ENCODE results near the gene PTPN13.

Gene PTPN13

DNA sequence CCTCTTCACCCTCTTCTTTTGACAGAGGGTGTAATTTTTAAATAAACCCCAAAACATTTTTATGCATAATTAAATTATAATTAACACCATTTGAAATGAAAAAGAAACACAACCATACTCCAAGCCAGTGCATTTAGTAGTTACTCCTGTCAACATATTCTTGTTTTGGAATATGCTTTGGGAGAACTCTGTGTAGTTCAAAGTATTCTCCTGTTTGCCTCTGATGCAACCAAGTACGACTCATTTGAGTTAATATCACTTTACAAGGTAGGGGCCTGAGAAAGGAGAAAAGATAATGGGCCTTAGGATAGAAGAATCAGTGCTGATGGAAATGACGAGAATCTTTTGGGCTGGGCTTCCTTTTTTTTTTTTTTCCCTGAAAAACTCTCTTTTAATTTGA is 2.7 kb downstream of the PTPN13 start:
- Histone ChIP-seq H4K20me1 (ENCODE audit: insufficient read depth, low read length, poor library complexity, severe bottlenecking) (no peaks in the 10 kb centered on the region), H3K79me2 (ENCODE audit: insufficient read depth, low read length) (no peaks in the 10 kb centered on the region), H3K4me3 (ENCODE audit: low read length, poor library complexity, severe bottlenecking) (no peak overlapping the region), H3K9me3 (ENCODE audit: insufficient read depth, low read depth, low read length) (no peaks in the 10 kb centered on the region), H3K4me2 (ENCODE audit: low read depth, low read length, poor library complexity, severe bottlenecking) (no peak overlapping the region), H3K4me1 (ENCODE audit: insufficient read depth, low read length, poor library complexity, severe bottlenecking) (no peaks in the 10 kb centered on the region), H3F3A (ENCODE audit: low read depth) (no peaks in the 10 kb centered on the region), H2AFZ (ENCODE audit: low read length) (no peak overlapping the region), H3K36me3 (ENCODE audit: insufficient read depth, low read length) (no peaks in the 10 kb centered on the region), H3K9ac (ENCODE audit: low read depth, low read length, poor library complexity, severe bottlenecking) (no peak overlapping the region), H3K9me2 (replicated peaks; ENCODE audit: low read depth, low read length) (no peaks in the 10 kb centered on the region), H3K27me3 (ENCODE audit: insufficient read depth, low read length, poor library complexity, severe bottlenecking) (no peaks in the 10 kb centered on the region)
- no peak for TF ChIP-seq EZH2phosphoT487 (IDR thresholded peaks at IDR 0.05; ENCODE audit: borderline replicate concordance)
- TF ChIP-seq, protein P1, sequence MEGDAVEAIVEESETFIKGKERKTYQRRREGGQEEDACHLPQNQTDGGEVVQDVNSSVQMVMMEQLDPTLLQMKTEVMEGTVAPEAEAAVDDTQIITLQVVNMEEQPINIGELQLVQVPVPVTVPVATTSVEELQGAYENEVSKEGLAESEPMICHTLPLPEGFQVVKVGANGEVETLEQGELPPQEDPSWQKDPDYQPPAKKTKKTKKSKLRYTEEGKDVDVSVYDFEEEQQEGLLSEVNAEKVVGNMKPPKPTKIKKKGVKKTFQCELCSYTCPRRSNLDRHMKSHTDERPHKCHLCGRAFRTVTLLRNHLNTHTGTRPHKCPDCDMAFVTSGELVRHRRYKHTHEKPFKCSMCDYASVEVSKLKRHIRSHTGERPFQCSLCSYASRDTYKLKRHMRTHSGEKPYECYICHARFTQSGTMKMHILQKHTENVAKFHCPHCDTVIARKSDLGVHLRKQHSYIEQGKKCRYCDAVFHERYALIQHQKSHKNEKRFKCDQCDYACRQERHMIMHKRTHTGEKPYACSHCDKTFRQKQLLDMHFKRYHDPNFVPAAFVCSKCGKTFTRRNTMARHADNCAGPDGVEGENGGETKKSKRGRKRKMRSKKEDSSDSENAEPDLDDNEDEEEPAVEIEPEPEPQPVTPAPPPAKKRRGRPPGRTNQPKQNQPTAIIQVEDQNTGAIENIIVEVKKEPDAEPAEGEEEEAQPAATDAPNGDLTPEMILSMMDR (conservative IDR thresholded peaks at IDR 0.05; ENCODE audit: low read length): no peak

DNA sequence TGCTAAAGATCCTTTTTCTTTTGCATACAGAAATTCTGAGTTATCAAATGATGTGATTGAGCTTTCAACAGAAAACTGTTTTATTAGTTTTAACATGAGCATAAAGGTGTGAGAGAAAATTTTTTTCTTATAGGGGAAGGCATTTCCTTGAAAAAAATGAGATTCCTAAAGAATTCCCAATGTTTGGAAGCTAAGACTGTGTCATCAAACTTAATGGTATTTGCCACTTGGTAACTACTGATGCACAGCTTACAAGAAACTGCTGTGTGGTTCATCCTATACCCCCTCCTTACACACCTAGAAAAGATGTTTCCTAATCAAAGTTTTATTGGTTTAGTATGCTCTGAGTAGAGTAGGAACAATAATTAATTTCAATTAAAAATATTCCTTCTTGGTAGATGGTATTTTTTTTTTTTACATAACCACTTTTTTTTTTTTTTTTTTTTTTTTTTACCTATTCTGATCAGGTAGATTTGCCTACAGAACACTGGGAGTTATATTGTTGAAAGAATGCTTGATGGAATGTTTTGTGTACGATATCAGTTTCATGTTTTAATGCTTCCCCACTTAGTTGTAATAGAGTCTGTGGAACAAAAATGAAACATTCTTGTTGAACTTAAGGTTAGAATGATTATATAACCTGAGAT is 6.0 kb downstream of the PTPN13 start:
- Histone ChIP-seq H2AFZ (ENCODE audit: low read length) (no peak overlapping the region), H3K9ac (ENCODE audit: low read depth, low read length, poor library complexity, severe bottlenecking) (no peak overlapping the region), H3K4me3 (ENCODE audit: low read length, poor library complexity, severe bottlenecking) (no peak overlapping the region), H3K79me2 (ENCODE audit: insufficient read depth, low read length) (no peaks in the 10 kb centered on the region), H3K4me2 (ENCODE audit: low read depth, low read length, poor library complexity, severe bottlenecking) (no peak overlapping the region), H3K27me3 (ENCODE audit: insufficient read depth, low read length, poor library complexity, severe bottlenecking) (no peaks in the 10 kb centered on the region), H3F3A (ENCODE audit: low read depth) (no peaks in the 10 kb centered on the region), H3K36me3 (ENCODE audit: insufficient read depth, low read length) (no peaks in the 10 kb centered on the region), H4K20me1 (ENCODE audit: insufficient read depth, low read length, poor library complexity, severe bottlenecking) (no peaks in the 10 kb centered on the region), H3K9me3 (ENCODE audit: insufficient read depth, low read depth, low read length) (no peaks in the 10 kb centered on the region), H3K9me2 (replicated peaks; ENCODE audit: low read depth, low read length) (no peaks in the 10 kb centered on the region), H3K4me1 (ENCODE audit: insufficient read depth, low read length, poor library complexity, severe bottlenecking) (no peaks in the 10 kb centered on the region)
- no peak for TF ChIP-seq EZH2phosphoT487 (IDR thresholded peaks at IDR 0.05; ENCODE audit: borderline replicate concordance)
- TF ChIP-seq, protein P1 (conservative IDR thresholded peaks at IDR 0.05; ENCODE audit: low read length): no peak

DNA sequence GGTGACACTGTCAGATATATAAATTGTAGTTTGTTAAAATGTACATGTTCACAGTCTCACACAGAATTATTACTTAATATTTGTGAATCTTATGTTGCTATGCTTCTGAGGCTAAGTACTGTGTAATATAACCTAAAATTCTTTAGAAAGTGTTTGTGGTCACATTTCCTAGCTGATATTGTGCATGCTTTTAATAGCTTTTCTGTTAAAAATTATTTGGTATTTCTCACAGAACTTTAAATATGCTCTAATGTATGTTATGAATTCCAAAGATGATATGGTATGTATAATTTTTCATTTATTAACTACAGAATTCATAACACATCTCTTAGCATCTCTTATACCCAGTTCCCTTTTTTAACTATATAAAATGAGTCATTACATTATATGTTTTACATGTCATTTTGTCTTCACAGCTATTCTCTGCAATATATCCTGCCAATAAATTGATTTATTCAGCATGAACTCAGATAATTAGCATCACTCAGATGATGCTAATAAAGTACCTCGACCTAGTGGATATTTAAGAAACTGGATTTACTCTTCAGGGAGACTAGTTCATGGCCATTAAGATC is 9.3 kb downstream of the PTPN13 start:
- no peaks in the 10 kb centered on the region for H3K79me2 ChIP-seq (ENCODE audit: insufficient read depth, low read length)
- H3K9me2 ChIP-seq (replicated peaks; ENCODE audit: low read depth, low read length): no peaks in the 10 kb centered on the region
- H3F3A ChIP-seq (ENCODE audit: low read depth): no peaks in the 10 kb centered on the region
- no peak overlapping the region for H3K4me2 ChIP-seq (ENCODE audit: low read depth, low read length, poor library complexity, severe bottlenecking)
- no peaks in the 10 kb centered on the region for H3K36me3 ChIP-seq (ENCODE audit: insufficient read depth, low read length)
- no peak overlapping the region for H2AFZ ChIP-seq (ENCODE audit: low read length)
- no peak for TF ChIP-seq EZH2phosphoT487 (IDR thresholded peaks at IDR 0.05; ENCODE audit: borderline replicate concordance)
- TF ChIP-seq, protein P1 (conservative IDR thresholded peaks at IDR 0.05; ENCODE audit: low read length): no peak
- H3K4me3 ChIP-seq (ENCODE audit: low read length, poor library complexity, severe bottlenecking): no peak overlapping the region
- H4K20me1 ChIP-seq (ENCODE audit: insufficient read depth, low read length, poor library complexity, severe bottlenecking): no peaks in the 10 kb centered on the region
- no peaks in the 10 kb centered on the region for H3K9me3 ChIP-seq (ENCODE audit: insufficient read depth, low read depth, low read length)
- no peaks in the 10 kb centered on the region for H3K4me1 ChIP-seq (ENCODE audit: insufficient read depth, low read length, poor library complexity, severe bottlenecking)
- H3K27me3 ChIP-seq (ENCODE audit: insufficient read depth, low read length, poor library complexity, severe bottlenecking): no peaks in the 10 kb centered on the region
- H3K9ac ChIP-seq (ENCODE audit: low read depth, low read length, poor library complexity, severe bottlenecking): no peak overlapping the region

All from Loucy (cell line).